ENCODE data around the gene LRRC14B.

LRRC14B gene

DNA sequence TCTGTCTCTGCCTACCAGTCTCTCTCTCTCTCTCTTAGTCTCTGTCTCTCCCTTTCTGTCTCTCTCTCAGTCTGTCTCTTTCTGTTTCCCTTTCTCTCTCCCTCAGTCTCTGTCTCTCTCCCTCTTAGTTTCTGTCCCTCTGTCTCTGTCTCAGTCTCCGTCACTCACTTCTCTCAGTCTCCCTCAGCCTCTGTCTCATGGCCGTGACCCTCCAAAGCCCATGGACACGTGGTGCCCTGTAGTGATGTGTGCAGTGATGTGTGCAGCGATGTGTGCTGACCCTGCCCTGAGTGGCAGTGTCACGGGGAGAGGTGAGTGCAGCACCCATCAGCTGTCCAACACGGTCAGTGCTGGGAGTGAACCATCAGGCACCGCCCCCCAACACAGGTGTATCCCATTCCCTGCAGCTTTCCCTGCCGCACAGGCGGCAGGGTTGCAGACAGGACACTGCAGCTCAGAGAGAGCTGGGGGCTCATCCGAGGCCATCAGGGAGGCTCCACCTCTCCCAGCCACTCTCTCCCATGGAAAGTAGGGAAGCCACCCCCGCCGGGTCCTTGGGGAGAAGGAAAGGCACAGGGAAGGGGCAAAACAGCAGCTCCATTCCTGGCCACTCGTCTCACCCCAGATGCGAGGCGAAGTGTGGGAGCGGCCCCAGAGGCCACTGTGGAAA is 794 bp upstream of the LRRC14B start:
- Histone ChIP-seq H3K4me2 (ENCODE audit: low read length) (peak overlapping the region; percentile 77), H3K27me3 (ENCODE audit: control insufficient read depth, low read length) (no peaks in the 10 kb centered on the region)

GRCh38 chr5:191949-192690 is 825 bp downstream of the LRRC14B start:
- H4K20me1 ChIP-seq (ENCODE audit: control insufficient read depth, insufficient read depth, low read depth, low read length): no peaks in the 10 kb centered on the region
- no peaks in the 10 kb centered on the region for H3K9me2 ChIP-seq (replicated peaks; ENCODE audit: control insufficient read depth, low read length)
- peak overlapping the region; percentile 65 for H3K4me3 ChIP-seq (ENCODE audit: low read length)
- no peaks in the 10 kb centered on the region for H3K27me3 ChIP-seq (ENCODE audit: control insufficient read depth, low read length)
- H3K36me3 ChIP-seq (ENCODE audit: control insufficient read depth, low read length): no peaks in the 10 kb centered on the region
- H3K4me2 ChIP-seq (ENCODE audit: low read length): peak overlapping the region; percentile 77
- H3K9me3 ChIP-seq (ENCODE audit: control insufficient read depth, insufficient read depth, low read length): no peaks in the 10 kb centered on the region
- peaks cover 5% of the 10 kb centered on the region; the same call in 1 of the 2 replicates for H3K79me2 ChIP-seq (ENCODE audit: control insufficient read depth, low read length)
- peaks cover 7% of the 10 kb centered on the region; the same call in 1 of the 2 replicates for H3F3A ChIP-seq (ENCODE audit: control insufficient read depth, insufficient read depth)
- peaks cover 84% of the 10 kb centered on the region for H3K4me1 ChIP-seq (ENCODE audit: control insufficient read depth, low read length)
- H3K27ac ChIP-seq (ENCODE audit: low read depth, low read length): peak overlapping the region; percentile 80
- TF ChIP-seq CTCF (IDR thresholded peaks at IDR 0.05; ENCODE audit: low read depth, low read length, poor library complexity, severe bottlenecking) (no peak), EZH2phosphoT487 (IDR thresholded peaks at IDR 0.05; ENCODE audit: borderline replicate concordance, low read length) (no peak)

More for the DNA sequence above, 794 bp upstream of the LRRC14B start:
- Histone ChIP-seq H3F3A (ENCODE audit: control insufficient read depth, insufficient read depth) (peaks cover 5% of the 10 kb centered on the region; the same call in 1 of the 2 replicates), H3K36me3 (ENCODE audit: control insufficient read depth, low read length) (no peaks in the 10 kb centered on the region), H3K9me3 (ENCODE audit: control insufficient read depth, insufficient read depth, low read length) (no peaks in the 10 kb centered on the region), H4K20me1 (ENCODE audit: control insufficient read depth, insufficient read depth, low read depth, low read length) (no peaks in the 10 kb centered on the region), H3K4me1 (ENCODE audit: control insufficient read depth, low read length) (peaks cover 73% of the 10 kb centered on the region), H3K9me2 (replicated peaks; ENCODE audit: control insufficient read depth, low read length) (no peaks in the 10 kb centered on the region), H3K79me2 (ENCODE audit: control insufficient read depth, low read length) (peaks cover 5% of the 10 kb centered on the region; the same call in 1 of the 2 replicates), H3K4me3 (ENCODE audit: low read length) (peak overlapping the region; percentile 65), H3K27ac (ENCODE audit: low read depth, low read length) (peak overlapping the region; percentile 80)
- TF ChIP-seq CTCF (IDR thresholded peaks at IDR 0.05; ENCODE audit: low read depth, low read length, poor library complexity, severe bottlenecking) (no peak), EZH2phosphoT487 (IDR thresholded peaks at IDR 0.05; ENCODE audit: borderline replicate concordance, low read length) (no peak)

GRCh38 chr5:192691-192969 is 1.3 kb downstream of the LRRC14B start:
- peaks cover 5% of the 10 kb centered on the region; the same call in 1 of the 2 replicates for H3K79me2 ChIP-seq (ENCODE audit: control insufficient read depth, low read length)
- no peaks in the 10 kb centered on the region for H4K20me1 ChIP-seq (ENCODE audit: control insufficient read depth, insufficient read depth, low read depth, low read length)
- TF ChIP-seq CTCF (IDR thresholded peaks at IDR 0.05; ENCODE audit: low read depth, low read length, poor library complexity, severe bottlenecking) (no peak), EZH2phosphoT487 (IDR thresholded peaks at IDR 0.05; ENCODE audit: borderline replicate concordance, low read length) (no peak)
- H3K27me3 ChIP-seq (ENCODE audit: control insufficient read depth, low read length): no peaks in the 10 kb centered on the region
- H3K9me3 ChIP-seq (ENCODE audit: control insufficient read depth, insufficient read depth, low read length): no peaks in the 10 kb centered on the region
- no peak overlapping the region for H3K27ac ChIP-seq (ENCODE audit: low read depth, low read length)
- no peaks in the 10 kb centered on the region for H3K9me2 ChIP-seq (replicated peaks; ENCODE audit: control insufficient read depth, low read length)
- H3K4me2 ChIP-seq (ENCODE audit: low read length): peak overlapping the region; percentile 77
- H3K36me3 ChIP-seq (ENCODE audit: control insufficient read depth, low read length): no peaks in the 10 kb centered on the region
- peaks cover 7% of the 10 kb centered on the region; the same call in 1 of the 2 replicates for H3F3A ChIP-seq (ENCODE audit: control insufficient read depth, insufficient read depth)
- H3K4me3 ChIP-seq (ENCODE audit: low read length): peak overlapping the region; percentile 65; the same call in 1 of the 2 replicates
- peaks cover 84% of the 10 kb centered on the region for H3K4me1 ChIP-seq (ENCODE audit: control insufficient read depth, low read length)

Measured in DOHH2 (cell line).